Colonic mucosa (tissue), 4 donors: ENCODE measurements around the gene DDIAS. TPM values are rescaled to one million over a fixed set of nuclear protein-coding genes. Genes with fewer than 3 reads are reported as not detected.

Experiments used
- DNase-seq: peaks from one replicate; pipeline ENCODE4 v3.0.0-alpha.2; 2020
- H3K27ac ChIP-seq: fragments of 200-600 bp; one replicate; pipeline ENCODE4 v1.8.0; 2021
- H3K27me3 ChIP-seq: fragments of 200-600 bp; one replicate; pipeline ENCODE4 v1.8.0; 2021
- H3K36me3 ChIP-seq: fragments of 200-600 bp; one replicate; pipeline ENCODE4 v1.8.0; 2021
- H3K4me1 ChIP-seq: fragments of 200-600 bp; one replicate; pipeline ENCODE4 v1.8.0; 2021; ENCODE audit warnings: mild to moderate bottlenecking
- H3K4me3 ChIP-seq: fragments of 200-600 bp; one replicate; pipeline ENCODE4 v1.8.0; 2021
- H3K9ac ChIP-seq, 2 donors: one replicate each; pipeline ENCODE4 v1.7.0; 2013; ENCODE audit warnings: control low read depth in 2 of 2, low read depth in 2 of 2, low read length in 2 of 2
- H3K9me3 ChIP-seq: fragments of 200-600 bp; one replicate; pipeline ENCODE4 v1.8.0; 2021
- CTCF ChIP-seq: fragments of 200-600 bp; IDR thresholded peaks from one replicate; pipeline ENCODE4 v1.8.0; 2022; ENCODE audit warnings: antibody characterized with exemption, mild to moderate bottlenecking
- intact Hi-C: fragments of 100-400 bp; cut with DNase I; formaldehyde crosslinking; loops from one replicate; pipeline ENCODE4 v1.14.1; 2022
- total RNA-seq, 2 donors: library from RNA; stranded (reverse); fragmentation: NEBNext Ultra II Directional in 1 of 2; extraction: Animal tissue kit (Norgen Biotek cat#: 25700) in 1 of 2; gene quantifications; one replicate each; pipeline ENCODE4 v1.2.1, GENCODE V29; 2021
- donor health status: healthy.
- donor health status: DM: no; HTN: no; CAD: no.
- donor health status: DM: no; HTN: no; CAD: no.

DDIAS gene
- total RNA-seq, 2 donors from 2014 or later = 2.5 to 7.8 TPM

GRCh38 chr11:82858556-82859091, 42.9 kb upstream of the DDIAS start:
- no peak overlapping the region for H3K27ac ChIP-seq
- no peak overlapping the region for H3K4me3 ChIP-seq
- H3K9me3 ChIP-seq = no peaks in the 10 kb centered on the region
- no peaks in the 10 kb centered on the region for H3K36me3 ChIP-seq
- H3K27me3 ChIP-seq = no peaks in the 10 kb centered on the region
- DNase-seq = no peak
- no peaks in the 10 kb centered on the region for H3K4me1 ChIP-seq
- intact Hi-C loops = no loop called here
- no peak overlapping the region for H3K9ac ChIP-seq
- TF ChIP-seq CTCF = no peak

GRCh38 chr11:82859750-82860149, 41.8 kb upstream of the DDIAS start:
- no peak for TF ChIP-seq CTCF
- intact Hi-C loops = loop anchor here (5.0 kb wide), 1 partner anchor 142 kb away; no protein-coding TSS in a partner anchor
- no peaks in the 10 kb centered on the region for H3K27me3 ChIP-seq
- no peak for DNase-seq
- H3K27ac ChIP-seq = no peak overlapping the region
- no peaks in the 10 kb centered on the region for H3K36me3 ChIP-seq
- H3K4me1 ChIP-seq = no peaks in the 10 kb centered on the region
- H3K9me3 ChIP-seq = no peaks in the 10 kb centered on the region
- no peak overlapping the region for H3K9ac ChIP-seq
- H3K4me3 ChIP-seq = no peak overlapping the region

GRCh38 chr11:82862379-82862778, 39.2 kb upstream of the DDIAS start:
- Histone ChIP-seq H3K27me3 (no peaks in the 10 kb centered on the region), H3K4me3 (no peak overlapping the region), H3K9ac (no peak overlapping the region), H3K4me1 (no peaks in the 10 kb centered on the region), H3K27ac (no peak overlapping the region), H3K36me3 (no peaks in the 10 kb centered on the region), H3K9me3 (no peaks in the 10 kb centered on the region)
- no peak for TF ChIP-seq CTCF
- intact Hi-C loops = loop anchor here (5.0 kb wide), 1 partner anchor 145 kb away; no protein-coding TSS in a partner anchor
- DNase-seq = no peak

GRCh38 chr11:82863209-82863608, 38.3 kb upstream of the DDIAS start:
- no peaks in the 10 kb centered on the region for H3K36me3 ChIP-seq
- H3K9me3 ChIP-seq = no peaks in the 10 kb centered on the region
- no peak overlapping the region for H3K4me3 ChIP-seq
- no peaks in the 10 kb centered on the region for H3K27me3 ChIP-seq
- no peaks in the 10 kb centered on the region for H3K4me1 ChIP-seq
- intact Hi-C loops = loop anchor here (5.0 kb wide), 1 partner anchor 146 kb away; no protein-coding TSS in a partner anchor
- no peak for TF ChIP-seq CTCF
- H3K9ac ChIP-seq = no peak overlapping the region
- no peak for DNase-seq
- no peak overlapping the region for H3K27ac ChIP-seq

GRCh38 chr11:82864268-82864667, 37.3 kb upstream of the DDIAS start:
- H3K27ac ChIP-seq = no peak overlapping the region
- H3K27me3 ChIP-seq = no peaks in the 10 kb centered on the region
- H3K4me3 ChIP-seq = no peak overlapping the region
- no peaks in the 10 kb centered on the region for H3K36me3 ChIP-seq
- no peaks in the 10 kb centered on the region for H3K4me1 ChIP-seq
- peak; percentile 35 for TF ChIP-seq CTCF
- H3K9ac ChIP-seq = no peak overlapping the region
- DNase-seq = peak; percentile 41
- intact Hi-C loops = loop anchor here (5.0 kb wide), 1 partner anchor 147 kb away; no protein-coding TSS in a partner anchor
- H3K9me3 ChIP-seq = no peaks in the 10 kb centered on the region
